NCI-H1417 (cell line): ENCODE results near the gene RAPGEF6.
"Not testable (repeated sequence)": the region's sequence is repeated elsewhere in the genome, so short reads cannot be mapped to it uniquely, and the experiment has no call there.

ENCODE experiments used
- DNase-seq, 3 experiments: peaks; one replicate each; lab custom pipeline; 2025; lab: John Stamatoyannopoulos, UW

Gene RAPGEF6

GRCh38 chr5:131634996-131635683 lies at the start of gene RAPGEF6:
RAPGEF6 (minus strand) TSS chr5:131635229; CDS start chr5:131635030, 199 bp downstream.
- peak; percentile 93 to 99 (median 98) for DNase-seq

GRCh38 chr5:131684595-131684994 lies 49.6 kb upstream of the RAPGEF6 start:
- peak in 1 of 3 experiments; percentile 7 for DNase-seq

- DNase-seq = peak in 1 of 3 experiments; percentile 15
Measured at GRCh38 chr5:131684051-131684450, 49.0 kb upstream of the RAPGEF6 start.

- DNase-seq = no peak
Measured at GRCh38 chr5:131682826-131683225, 47.8 kb upstream of the RAPGEF6 start.

- DNase-seq = no peak
Measured at GRCh38 chr5:131682175-131682574, 47.1 kb upstream of the RAPGEF6 start.

GRCh38 chr5:131679911-131680310 lies 44.9 kb upstream of the RAPGEF6 start:
- no peak for DNase-seq

GRCh38 chr5:131678273-131678672 lies 43.2 kb upstream of the RAPGEF6 start:
- not testable (repeated sequence) for DNase-seq

GRCh38 chr5:131677115-131677514 lies 42.1 kb upstream of the RAPGEF6 start:
- DNase-seq = no peak

- DNase-seq = no peak
Measured at GRCh38 chr5:131672776-131673175, 37.7 kb upstream of the RAPGEF6 start.

GRCh38 chr5:131671994-131672655 lies 37.1 kb upstream of the RAPGEF6 start:
- no peak for DNase-seq

GRCh38 chr5:131671409-131671808 lies 36.4 kb upstream of the RAPGEF6 start:
- no peak for DNase-seq

- no peak for DNase-seq
Measured at GRCh38 chr5:131664929-131665328, 29.9 kb upstream of the RAPGEF6 start.

- no peak for DNase-seq
Measured at GRCh38 chr5:131661933-131662332, 26.9 kb upstream of the RAPGEF6 start.

GRCh38 chr5:131659841-131660240 lies 24.8 kb upstream of the RAPGEF6 start:
- DNase-seq = no peak

GRCh38 chr5:131659290-131659689 lies 24.3 kb upstream of the RAPGEF6 start:
- DNase-seq = no peak

GRCh38 chr5:131654776-131655175 lies 19.7 kb upstream of the RAPGEF6 start:
- no peak for DNase-seq

GRCh38 chr5:131654309-131654708 lies 19.3 kb upstream of the RAPGEF6 start:
- no peak for DNase-seq

GRCh38 chr5:131649161-131649560 lies 14.1 kb upstream of the RAPGEF6 start:
- DNase-seq = no peak

GRCh38 chr5:131647048-131647769 lies 12.2 kb upstream of the RAPGEF6 start:
- DNase-seq = no peak

- DNase-seq = no peak
Measured at GRCh38 chr5:131644822-131645221, 9.8 kb upstream of the RAPGEF6 start.

- no peak for DNase-seq
Measured at GRCh38 chr5:131644370-131644769, 9.3 kb upstream of the RAPGEF6 start.

- no peak for DNase-seq
Measured at GRCh38 chr5:131641494-131641893, 6.5 kb upstream of the RAPGEF6 start.
